ENCODE results near the gene CDH6. TPM values are rescaled to one million over a fixed set of nuclear protein-coding genes. Genes with fewer than 3 reads are reported as not detected.

The CDH6 gene
- 0.05 to 0.13 TPM (median 0.07 TPM) in 5 replicates for total RNA-seq (2022; extraction: Qiagen RNA extraction)

GRCh38 chr5:31193591-31194467 is at the start of gene CDH6:
Gene CDH6 (plus strand): TSS chr5:31193686. CDS start chr5:31267474, 73,788 bp downstream.

